Fibroblast of skin of left biceps (primary cell): ENCODE results near the gene DPYSL5.

Experiments
- DNase-seq, 2 experiments: peaks; one replicate each; pipeline ENCODE4 v3.0.0-alpha.2; 2013; ENCODE audit warnings: low read depth in 2 of 2

Gene DPYSL5

GRCh38 chr2:26845021-26845420 is 2.9 kb upstream of the DPYSL5 start:
- no peak for DNase-seq

GRCh38 chr2:26846334-26847306 is 1.3 kb upstream of the DPYSL5 start:
- DNase-seq = peak; percentile 13 to 21

- DNase-seq = no peak
These were observed 651 bp upstream of the DPYSL5 start for GRCh38 chr2:26847307-26847654.

GRCh38 chr2:26848336-26849055 is 564 bp downstream of the DPYSL5 start:
- no peak for DNase-seq

GRCh38 chr2:26849056-26849999 is 1.4 kb downstream of the DPYSL5 start:
- DNase-seq = no peak

- DNase-seq = no peak
These were observed 2.1 kb downstream of the DPYSL5 start for GRCh38 chr2:26850000-26850431.

- no peak for DNase-seq
These were observed 2.6 kb downstream of the DPYSL5 start for GRCh38 chr2:26850505-26850904.

- peak; percentile 6 to 17 for DNase-seq
These were observed 4.7 kb downstream of the DPYSL5 start for GRCh38 chr2:26852405-26853306.

GRCh38 chr2:26853751-26854150 is 5.8 kb downstream of the DPYSL5 start:
- no peak for DNase-seq

GRCh38 chr2:26854283-26854827 is 6.4 kb downstream of the DPYSL5 start:
- no peak for DNase-seq

- DNase-seq = no peak
These were observed 7.5 kb downstream of the DPYSL5 start for GRCh38 chr2:26855466-26855865.

GRCh38 chr2:26859622-26860021 is 11.7 kb downstream of the DPYSL5 start:
- DNase-seq = no peak

GRCh38 chr2:26860211-26860850 is 12.4 kb downstream of the DPYSL5 start:
- no peak for DNase-seq

- DNase-seq = no peak
These were observed 13.8 kb downstream of the DPYSL5 start for GRCh38 chr2:26861610-26862224.

GRCh38 chr2:26864226-26864625 is 16.3 kb downstream of the DPYSL5 start:
- DNase-seq = no peak

GRCh38 chr2:26864646-26865045 is 16.7 kb downstream of the DPYSL5 start:
- DNase-seq = no peak

GRCh38 chr2:26870585-26871095 is 22.7 kb downstream of the DPYSL5 start:
- DNase-seq = no peak

- DNase-seq = no peak
These were observed 25.5 kb downstream of the DPYSL5 start for GRCh38 chr2:26873286-26873983.

- DNase-seq = no peak
These were observed 26.6 kb downstream of the DPYSL5 start for GRCh38 chr2:26874514-26874913.
